SK-N-SH treated with all-trans-retinoic acid at 6 μM for 48 hours (cell line): ENCODE measurements around the gene HLCS.

Source experiments
- ATAC-seq: fragments of 200-7000 bp; cut with Tn5 transposase; 3 replicates; pipeline ENCODE4 v1.9.1; 2020; ENCODE audit warnings: mild to moderate bottlenecking, moderate library complexity
- CSDC2 ChIP-seq: fragments of 250-450 bp; sonication (Bioruptor Pico); IDR thresholded peaks from 2 replicates; pipeline ENCODE4 v1.5.0; 2020; ENCODE audit warnings: mild to moderate bottlenecking, moderate library complexity
- ESRRG ChIP-seq: fragments of 250-450 bp; sonication (Bioruptor Pico); IDR thresholded peaks from 2 replicates; pipeline ENCODE4 v1.6.1; 2021; ENCODE audit warnings: mild to moderate bottlenecking
- GLIS3 ChIP-seq: fragments of 250-450 bp; sonication (Bioruptor Pico); IDR thresholded peaks from 2 replicates; pipeline ENCODE4 v1.5.0; 2020; ENCODE audit warnings: mild to moderate bottlenecking, moderate library complexity
- ISL1 ChIP-seq: fragments of 250-450 bp; sonication (Bioruptor Pico); IDR thresholded peaks from 2 replicates; pipeline ENCODE4 v2.1.2; 2022; ENCODE audit warnings: mild to moderate bottlenecking, moderate library complexity
- OSR1 ChIP-seq: fragments of 250-450 bp; sonication (Bioruptor Pico); IDR thresholded peaks from 2 replicates; pipeline ENCODE4 v1.8.0; 2022; ENCODE audit warnings: moderate library complexity, mild to moderate bottlenecking, inconsistent platforms
- PATZ1 ChIP-seq: fragments of 250-450 bp; sonication (Bioruptor Pico); IDR thresholded peaks from 2 replicates; pipeline ENCODE4 v1.8.0; 2020; ENCODE audit warnings: mild to moderate bottlenecking, moderate library complexity, borderline replicate concordance
- PPARA ChIP-seq: fragments of 250-450 bp; sonication (Bioruptor Pico); IDR thresholded peaks from 2 replicates; pipeline ENCODE4 v1.5.0; 2020; ENCODE audit warnings: mild to moderate bottlenecking, borderline replicate concordance
- RARB ChIP-seq: fragments of 250-450 bp; sonication (Bioruptor Pico); IDR thresholded peaks from 2 replicates; pipeline ENCODE4 v1.8.0; 2021; ENCODE audit warnings: mild to moderate bottlenecking, moderate library complexity
- SNAI2 ChIP-seq: fragments of 250-450 bp; sonication (Bioruptor Pico); IDR thresholded peaks from 2 replicates; pipeline ENCODE4 v1.5.0; 2020; ENCODE audit warnings: mild to moderate bottlenecking, moderate library complexity
- TCF4 ChIP-seq: fragments of 250-450 bp; sonication (Bioruptor Pico); IDR thresholded peaks from 2 replicates; pipeline ENCODE4 v1.8.0; 2021; ENCODE audit warnings: mild to moderate bottlenecking, moderate library complexity, borderline replicate concordance
- TOX ChIP-seq: fragments of 250-450 bp; sonication (Bioruptor Pico); IDR thresholded peaks from 2 replicates; pipeline ENCODE4 v1.8.0; 2021; ENCODE audit warnings: mild to moderate bottlenecking, moderate library complexity, borderline replicate concordance
- TSHZ2 ChIP-seq: fragments of 250-450 bp; sonication (Bioruptor Pico); IDR thresholded peaks from 2 replicates; pipeline ENCODE4 v1.5.0; 2020; ENCODE audit warnings: mild to moderate bottlenecking, moderate library complexity
- ZC3H10 ChIP-seq: fragments of 250-450 bp; sonication (Bioruptor Pico); IDR thresholded peaks from 2 replicates; pipeline ENCODE4 v1.5.1; 2021; ENCODE audit warnings: mild to moderate bottlenecking, moderate library complexity
- ZFP30 ChIP-seq: fragments of 450-650 bp; formaldehyde crosslinking; IDR thresholded peaks from 2 replicates; pipeline ENCODE4 v1.5.0; 2022; ENCODE audit warnings: mild to moderate bottlenecking, moderate library complexity
- ZNF565 ChIP-seq: fragments of 450-650 bp; formaldehyde crosslinking; conservative IDR thresholded peaks from 2 replicates; pipeline ENCODE4 v1.5.0; 2020; ENCODE audit warnings: low read depth, mild to moderate bottlenecking, moderate library complexity
- ZNF70 ChIP-seq: fragments of 450-650 bp; formaldehyde crosslinking; IDR thresholded peaks from 2 replicates; pipeline ENCODE4 v1.5.0; 2020; ENCODE audit warnings: mild to moderate bottlenecking, moderate library complexity
- ZNF8 ChIP-seq: fragments of 450-650 bp; formaldehyde crosslinking; IDR thresholded peaks from 2 replicates; pipeline ENCODE4 v1.5.0; 2020; ENCODE audit warnings: mild to moderate bottlenecking, moderate library complexity
- TF ChIP-seq, protein P1 (sequence below): fragments of 250-450 bp; sonication (Bioruptor Pico); IDR thresholded peaks from 2 replicates; pipeline ENCODE4 v1.5.1; 2021; ENCODE audit warnings: mild to moderate bottlenecking, moderate library complexity
- TF ChIP-seq, protein P2 (sequence below): fragments of 250-450 bp; sonication (Bioruptor Pico); IDR thresholded peaks from 2 replicates; pipeline ENCODE4 v1.5.1; 2020; ENCODE audit warnings: low read depth, mild to moderate bottlenecking, moderate library complexity
- TF ChIP-seq, protein P3 (sequence below): fragments of 250-450 bp; sonication (Bioruptor Pico); IDR thresholded peaks from 2 replicates; pipeline ENCODE4 v1.8.0; 2021; ENCODE audit warnings: low read depth, mild to moderate bottlenecking, moderate library complexity, borderline replicate concordance

The HLCS gene

GRCh38 chr21:36707763-36708285, 258.6 kb downstream of the HLCS start:
- no peak for ATAC-seq
- TF ChIP-seq ZNF8 (CRISPR knock-in tag) (no peak), TOX (no peak), TCF4 (CRISPR knock-in tag) (no peak), OSR1 (no peak), ISL1 (CRISPR knock-in tag) (no peak), ZFP30 (CRISPR knock-in tag) (no peak)
- TF ChIP-seq, protein P1, sequence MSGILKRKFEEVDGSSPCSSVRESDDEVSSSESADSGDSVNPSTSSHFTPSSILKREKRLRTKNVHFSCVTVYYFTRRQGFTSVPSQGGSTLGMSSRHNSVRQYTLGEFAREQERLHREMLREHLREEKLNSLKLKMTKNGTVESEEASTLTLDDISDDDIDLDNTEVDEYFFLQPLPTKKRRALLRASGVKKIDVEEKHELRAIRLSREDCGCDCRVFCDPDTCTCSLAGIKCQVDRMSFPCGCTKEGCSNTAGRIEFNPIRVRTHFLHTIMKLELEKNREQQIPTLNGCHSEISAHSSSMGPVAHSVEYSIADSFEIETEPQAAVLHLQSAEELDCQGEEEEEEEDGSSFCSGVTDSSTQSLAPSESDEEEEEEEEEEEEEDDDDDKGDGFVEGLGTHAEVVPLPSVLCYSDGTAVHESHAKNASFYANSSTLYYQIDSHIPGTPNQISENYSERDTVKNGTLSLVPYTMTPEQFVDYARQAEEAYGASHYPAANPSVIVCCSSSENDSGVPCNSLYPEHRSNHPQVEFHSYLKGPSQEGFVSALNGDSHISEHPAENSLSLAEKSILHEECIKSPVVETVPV (CRISPR knock-in tag), result no peak
- TF ChIP-seq, protein P2, sequence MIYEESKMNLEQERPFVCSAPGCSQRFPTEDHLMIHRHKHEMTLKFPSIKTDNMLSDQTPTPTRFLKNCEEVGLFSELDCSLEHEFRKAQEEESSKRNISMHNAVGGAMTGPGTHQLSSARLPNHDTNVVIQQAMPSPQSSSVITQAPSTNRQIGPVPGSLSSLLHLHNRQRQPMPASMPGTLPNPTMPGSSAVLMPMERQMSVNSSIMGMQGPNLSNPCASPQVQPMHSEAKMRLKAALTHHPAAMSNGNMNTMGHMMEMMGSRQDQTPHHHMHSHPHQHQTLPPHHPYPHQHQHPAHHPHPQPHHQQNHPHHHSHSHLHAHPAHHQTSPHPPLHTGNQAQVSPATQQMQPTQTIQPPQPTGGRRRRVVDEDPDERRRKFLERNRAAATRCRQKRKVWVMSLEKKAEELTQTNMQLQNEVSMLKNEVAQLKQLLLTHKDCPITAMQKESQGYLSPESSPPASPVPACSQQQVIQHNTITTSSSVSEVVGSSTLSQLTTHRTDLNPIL (CRISPR knock-in tag), result no peak

DNA sequence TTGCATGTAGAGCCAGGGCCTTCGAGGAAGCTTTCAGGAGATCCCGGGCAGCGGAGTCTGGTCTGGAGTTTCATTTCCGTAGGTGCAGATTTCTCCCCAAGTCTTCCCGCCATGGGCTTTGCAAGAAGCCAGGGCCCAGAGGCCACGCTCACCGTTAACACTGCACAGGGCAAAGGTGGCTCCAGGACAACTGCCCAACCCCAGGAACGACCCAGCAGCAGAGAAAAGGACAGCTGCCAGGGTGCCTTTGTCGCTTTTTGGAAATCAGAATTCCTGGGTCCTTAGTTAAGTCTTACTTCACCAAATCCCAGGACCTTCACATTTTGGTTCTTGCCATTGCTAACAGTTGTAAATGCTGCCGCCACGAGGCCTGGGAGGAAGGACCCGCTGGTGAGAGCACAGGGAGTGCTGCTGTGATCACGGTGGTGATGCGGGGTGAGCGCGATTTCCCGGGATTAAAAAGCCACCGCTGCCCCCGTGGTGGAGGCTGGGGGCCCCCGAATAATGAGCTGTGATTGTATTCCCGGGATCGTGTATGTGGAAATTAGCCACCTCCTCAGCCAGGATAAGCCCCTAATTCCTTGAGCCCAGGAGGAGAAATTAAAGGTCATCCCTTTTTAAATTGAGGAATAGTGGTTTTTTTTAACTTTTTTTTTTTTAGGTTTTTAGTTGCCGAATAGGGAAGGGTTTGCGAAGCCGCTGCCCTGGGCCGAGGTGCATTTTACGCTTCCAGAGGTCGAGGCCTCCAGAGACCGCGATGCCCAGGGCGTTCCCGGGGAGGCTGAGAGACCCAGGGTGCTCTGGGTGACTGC, 259.3 kb downstream of the HLCS start:
- peak; percentile 62 for ATAC-seq
- TF ChIP-seq, protein P3, sequence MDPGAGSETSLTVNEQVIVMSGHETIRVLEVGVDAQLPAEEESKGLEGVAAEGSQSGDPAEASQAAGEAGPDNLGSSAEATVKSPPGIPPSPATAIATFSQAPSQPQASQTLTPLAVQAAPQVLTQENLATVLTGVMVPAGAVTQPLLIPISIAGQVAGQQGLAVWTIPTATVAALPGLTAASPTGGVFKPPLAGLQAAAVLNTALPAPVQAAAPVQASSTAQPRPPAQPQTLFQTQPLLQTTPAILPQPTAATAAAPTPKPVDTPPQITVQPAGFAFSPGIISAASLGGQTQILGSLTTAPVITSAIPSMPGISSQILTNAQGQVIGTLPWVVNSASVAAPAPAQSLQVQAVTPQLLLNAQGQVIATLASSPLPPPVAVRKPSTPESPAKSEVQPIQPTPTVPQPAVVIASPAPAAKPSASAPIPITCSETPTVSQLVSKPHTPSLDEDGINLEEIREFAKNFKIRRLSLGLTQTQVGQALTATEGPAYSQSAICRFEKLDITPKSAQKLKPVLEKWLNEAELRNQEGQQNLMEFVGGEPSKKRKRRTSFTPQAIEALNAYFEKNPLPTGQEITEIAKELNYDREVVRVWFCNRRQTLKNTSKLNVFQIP (CRISPR knock-in tag), result no peak
- TF ChIP-seq ESRRG (CRISPR knock-in tag) (no peak), PPARA (no peak), TOX (no peak), ZFP30 (CRISPR knock-in tag) (no peak), PATZ1 (CRISPR knock-in tag) (no peak), RARB (CRISPR knock-in tag) (no peak), CSDC2 (no peak), SNAI2 (CRISPR knock-in tag) (no peak), ZNF8 (CRISPR knock-in tag) (no peak), TSHZ2 (CRISPR knock-in tag) (no peak), ISL1 (CRISPR knock-in tag) (no peak), ZNF70 (CRISPR knock-in tag) (no peak)
- TF ChIP-seq, protein P2 (CRISPR knock-in tag), result no peak

- no peak for TF ChIP-seq TOX
- no peak for TF ChIP-seq SNAI2 (CRISPR knock-in tag)
- TF ChIP-seq ZNF70 (CRISPR knock-in tag), result no peak
- no peak for TF ChIP-seq TCF4 (CRISPR knock-in tag)
- TF ChIP-seq, protein P1 (CRISPR knock-in tag), result no peak
- TF ChIP-seq CSDC2, result no peak
- TF ChIP-seq ISL1 (CRISPR knock-in tag), result no peak
- no peak for TF ChIP-seq ZFP30 (CRISPR knock-in tag)
- TF ChIP-seq GLIS3, result no peak
- no peak for TF ChIP-seq ZC3H10 (CRISPR knock-in tag)
- TF ChIP-seq PATZ1 (CRISPR knock-in tag), result no peak
- no peak for TF ChIP-seq ZNF565 (CRISPR knock-in tag)
- no peak for TF ChIP-seq RARB (CRISPR knock-in tag)
- TF ChIP-seq, all 23 proteins: peak for 0
These were observed 260.0 kb downstream of the HLCS start for GRCh38 chr21:36706482-36706852.

More at GRCh38 chr21:36706482-36706852, 260.0 kb downstream of the HLCS start:
- no peak for ATAC-seq
